Heart right ventricle (tissue), 16 donors: ENCODE results near the gene GLT6D1. TPM values are rescaled to one million over a fixed set of nuclear protein-coding genes. Genes with fewer than 3 reads are reported as not detected.

ENCODE experiments used
- ATAC-seq, 8 donors: fragments of 200-7000 bp; cut with Tn5 transposase; one replicate each; pipeline ENCODE4 v1.9.1; 2020; ENCODE audit warnings: mild to moderate bottlenecking in 8 of 8, moderate library complexity in 8 of 8, moderate number of reproducible peaks in 1 of 8
- DNase-seq, 2 donors: peaks; one replicate each; pipeline ENCODE4 v3.0.0-alpha.2; 2020
- H3K27ac ChIP-seq, 10 donors: fragments of 200-600 bp; sonication (generic) in 2 of 10; one replicate each; pipeline versions ENCODE4 v1.5.0 to v1.8.0; 2020 to 2022; ENCODE audit warnings: mild to moderate bottlenecking in 3 of 10
- H3K27me3 ChIP-seq, 7 donors: fragments of 200-600 bp; one replicate each; pipeline ENCODE4 v1.8.0; 2021 to 2022; ENCODE audit warnings: mild to moderate bottlenecking in 2 of 7
- H3K36me3 ChIP-seq, 9 donors: fragments of 200-600 bp; sonication (generic) in 1 of 9; one replicate each; pipeline versions ENCODE4 v1.5.0 to v1.8.0; 2020 to 2022; ENCODE audit warnings: mild to moderate bottlenecking in 2 of 9
- H3K4me1 ChIP-seq, 9 donors: fragments of 200-600 bp; sonication (generic) in 1 of 9; one replicate each; pipeline versions ENCODE4 v1.5.0 to v1.8.0; 2020 to 2022; ENCODE audit warnings: mild to moderate bottlenecking in 4 of 9
- H3K4me3 ChIP-seq, 10 donors: fragments of 200-600 bp; sonication (generic) in 2 of 10; one replicate each; pipeline versions ENCODE4 v1.5.0 to v1.8.0; 2020 to 2022; ENCODE audit warnings: mild to moderate bottlenecking in 7 of 10, moderate library complexity in 2 of 10
- H3K9me3 ChIP-seq, 11 donors: fragments of 200-600 bp in 10 of 11; sonication (generic) in 2 of 11; one replicate each; pipeline versions ENCODE4 v1.5.0 to v1.8.0; 2013 to 2022; ENCODE audit warnings: mild to moderate bottlenecking in 2 of 11, control low read depth in 1 of 11, moderate library complexity in 1 of 11
- WGBS, 2 donors: extraction: QIAGEN DNeasy Blood & Tissue Kit; methylation state at CpG; one replicate each; pipeline ENCODE4 v1.1.7; 2013; ENCODE audit warnings: inconsistent platforms in 1 of 2; 5-methylcytosine and 5-hydroxymethylcytosine counted together
- intact Hi-C, 10 donors: fragments of 100-400 bp; cut with DNase I; formaldehyde crosslinking; loops; one replicate each; pipeline versions ENCODE4 v1.11.1 to v1.14.2; 2022
- polyA plus RNA-seq, 2 donors: library from polyadenylated mRNA; stranded (reverse); fragments of 200-250 nt; gene quantifications; one replicate each; pipeline ENCODE4 v1.2.3, GENCODE V29; 2013
- total RNA-seq, 10 donors: library from RNA; stranded (reverse); fragmentation: NEBNext Ultra II Directional in 3 of 10; extraction: Animal tissue kit (Norgen Biotek cat#: 25700) in 3 of 10; gene quantifications; one replicate each; pipeline versions ENCODE4 v1.2.1 to v1.2.4, GENCODE V29; 2021 to 2023
- TF ChIP-seq, protein P1 (sequence below), 9 donors: fragments of 200-600 bp; sonication (generic) in 2 of 9; IDR thresholded peaks; one replicate each; pipeline versions ENCODE4 v1.5.0 to v1.8.0; 2021 to 2022; ENCODE audit warnings: antibody characterized with exemption in 9 of 9, mild to moderate bottlenecking in 5 of 9, moderate library complexity in 1 of 9
- donor health status: Arrhythmogenic right ventricular cardiomyopathy.
- donor health status: ischemic (EF 13 %, LVEDD 7.1; RV severe dilation, severe dysfunction).
- donor health status: healthy with polysubstance abuse.
- donor health status: DM: no; HTN: yes; CAD: no.
- donor health status: DM: no; HTN: no; CAD: no.
- donor health status: ischemic (EF 25% LVEDD 6.9; RV normal size, moderate dysfunction).
- donor health status: ischemic (EF 25% LVEDD 5.7; RV mildly dilated, moderate dysfunction).
- donor health status: healthy.
- donor health status: DM: yes; HTN: yes; CAD: no.
- donor health status: Ischemic cardiomyopathy.
- donor health status: ischemic (EF 35%, LVEDD 5.7; RV mildly dilated, moderate dysfunction).
- donor health status: nonischemic (EF 11% LVEDD 7.7; RV severe dilation, severe dysfunction).
- donor health status: DM: yes; HTN: yes; CAD: no.
- donor health status: PGD.
- donor health status: ischemic (EF 29% LVEDD 5.4; RV normal size, mild dysfunction).
- donor health status: nonischemic (EF 23%, LVEDD 6.1; RV moderate dilation, normal function).

The GLT6D1 gene
- total and polyA plus RNA-seq, 12 donors: not detected

DNA sequence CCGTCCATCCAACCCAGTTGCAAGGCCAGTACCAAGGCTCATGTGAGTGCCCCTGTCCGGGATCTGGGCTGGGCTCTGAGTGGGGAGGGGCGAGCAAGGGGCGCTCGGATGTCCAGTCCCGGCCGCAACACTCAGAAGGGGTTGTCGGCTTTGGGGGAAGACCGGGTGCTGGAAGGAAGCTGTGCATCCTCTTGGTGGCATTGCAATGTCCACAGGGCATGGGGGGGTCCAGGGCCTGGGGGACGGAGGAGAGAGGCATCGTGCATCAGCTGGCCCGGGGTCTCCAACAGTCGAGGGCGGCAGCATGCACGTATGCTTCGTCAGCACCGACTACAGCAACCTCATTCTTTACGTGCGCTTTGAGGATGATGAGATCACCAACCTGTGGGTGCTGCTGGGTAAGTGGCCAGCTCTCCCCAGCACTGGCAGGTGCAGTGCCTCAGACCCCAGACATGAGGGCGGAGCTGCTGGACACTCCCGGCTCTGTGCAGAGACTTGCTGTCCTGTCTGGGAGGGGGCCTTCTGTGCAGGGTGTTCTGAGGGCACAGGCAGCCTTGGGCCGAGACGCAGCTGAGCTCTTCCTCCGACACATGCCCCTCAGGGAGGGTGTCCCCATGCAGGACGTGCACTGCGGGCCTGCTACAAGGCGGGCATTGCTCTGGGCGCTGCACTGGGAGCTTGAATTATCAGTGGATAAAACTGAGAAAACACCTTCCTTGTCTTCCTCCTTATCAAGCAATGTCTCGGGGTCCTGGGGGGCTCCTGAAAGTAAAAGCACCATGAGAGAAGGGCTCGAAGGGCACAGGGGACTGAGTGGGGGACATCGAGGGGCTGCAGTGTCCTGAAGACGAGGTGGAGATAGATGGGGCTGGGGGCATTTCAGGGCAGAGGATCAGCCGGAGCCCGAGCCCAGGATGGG, 22.5 kb downstream of the GLT6D1 start:
- Histone ChIP-seq H3K4me3 (no peak overlapping the region), H3K4me1 (no peaks in the 10 kb centered on the region), H3K27me3 (peaks cover 0 to 70% (median 49%) of the 10 kb centered on the region in 7 donors), H3K27ac (no peak overlapping the region), H3K9me3 (no peaks in the 10 kb centered on the region), H3K36me3 (no peaks in the 10 kb centered on the region)
- 69 to 73% methylated on average over 34 of the region's 34 CpGs for WGBS, 2 donors
- TF ChIP-seq, protein P1, sequence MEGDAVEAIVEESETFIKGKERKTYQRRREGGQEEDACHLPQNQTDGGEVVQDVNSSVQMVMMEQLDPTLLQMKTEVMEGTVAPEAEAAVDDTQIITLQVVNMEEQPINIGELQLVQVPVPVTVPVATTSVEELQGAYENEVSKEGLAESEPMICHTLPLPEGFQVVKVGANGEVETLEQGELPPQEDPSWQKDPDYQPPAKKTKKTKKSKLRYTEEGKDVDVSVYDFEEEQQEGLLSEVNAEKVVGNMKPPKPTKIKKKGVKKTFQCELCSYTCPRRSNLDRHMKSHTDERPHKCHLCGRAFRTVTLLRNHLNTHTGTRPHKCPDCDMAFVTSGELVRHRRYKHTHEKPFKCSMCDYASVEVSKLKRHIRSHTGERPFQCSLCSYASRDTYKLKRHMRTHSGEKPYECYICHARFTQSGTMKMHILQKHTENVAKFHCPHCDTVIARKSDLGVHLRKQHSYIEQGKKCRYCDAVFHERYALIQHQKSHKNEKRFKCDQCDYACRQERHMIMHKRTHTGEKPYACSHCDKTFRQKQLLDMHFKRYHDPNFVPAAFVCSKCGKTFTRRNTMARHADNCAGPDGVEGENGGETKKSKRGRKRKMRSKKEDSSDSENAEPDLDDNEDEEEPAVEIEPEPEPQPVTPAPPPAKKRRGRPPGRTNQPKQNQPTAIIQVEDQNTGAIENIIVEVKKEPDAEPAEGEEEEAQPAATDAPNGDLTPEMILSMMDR (IDR thresholded peaks at IDR 0.05): no peak
- no peak for DNase-seq
- intact Hi-C loops: loop anchor here in 1 of 10 donors (10.0 kb wide), 1 partner anchor 158 kb away; no protein-coding TSS in a partner anchor
- ATAC-seq: peak in 2 of 8 donors; percentile 6 to 27

DNA sequence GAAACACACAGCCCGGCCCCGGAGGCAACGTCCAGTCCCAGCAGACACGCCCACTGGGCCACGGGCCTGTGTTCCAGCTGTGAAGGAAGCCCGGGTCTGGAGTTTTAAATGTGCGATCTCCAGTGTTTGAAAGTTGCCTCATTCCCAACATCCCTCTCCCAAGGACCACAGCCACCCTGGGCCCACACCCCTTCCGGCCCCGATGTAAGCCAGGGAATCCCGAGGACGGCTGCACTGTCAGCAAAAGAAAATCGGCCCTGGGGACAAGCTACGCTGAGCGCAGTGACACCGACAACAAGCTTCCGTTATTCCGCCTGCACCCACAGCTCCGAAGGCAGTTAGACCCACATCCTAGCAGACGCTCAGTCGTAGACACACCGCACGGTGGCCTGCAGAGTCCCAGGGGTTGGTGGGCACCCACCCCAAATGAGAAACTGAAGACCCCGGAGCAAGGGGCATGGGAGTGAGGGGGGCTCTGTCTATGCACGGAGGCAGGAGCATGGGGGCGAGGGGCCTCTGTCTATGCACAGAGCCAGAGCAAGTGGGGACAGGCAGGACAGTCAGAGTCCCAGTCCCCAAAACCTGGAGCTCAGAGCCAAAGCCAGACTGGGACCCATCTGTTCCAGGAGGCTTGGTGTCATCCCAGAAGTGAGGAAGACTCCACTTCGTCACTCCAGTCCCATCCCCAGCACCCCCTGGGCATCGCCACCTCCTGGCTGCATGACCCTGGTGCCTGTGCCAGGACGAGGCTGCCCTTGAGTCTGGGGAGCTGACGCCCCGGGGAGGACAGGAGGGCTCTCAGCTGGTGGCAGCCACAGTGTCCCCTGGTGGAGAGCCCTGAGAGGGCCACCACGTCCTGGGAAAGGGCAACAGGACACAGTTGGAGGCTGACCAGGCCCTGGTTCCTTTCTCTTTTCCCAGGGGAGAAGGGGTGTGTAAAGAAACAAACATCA, 23.4 kb downstream of the GLT6D1 start:
- Histone ChIP-seq H3K27me3 (peaks cover 0 to 76% (median 50%) of the 10 kb centered on the region in 7 donors), H3K4me3 (no peak overlapping the region), H3K36me3 (no peaks in the 10 kb centered on the region), H3K27ac (no peak overlapping the region), H3K9me3 (no peaks in the 10 kb centered on the region), H3K4me1 (no peaks in the 10 kb centered on the region)
- DNase-seq (no peak), ATAC-seq (no peak)
- TF ChIP-seq, protein P1 (IDR thresholded peaks at IDR 0.05): peak in 1 of 9 donors; percentile 9
- intact Hi-C loops: loop anchor here in 1 of 10 donors (10.0 kb wide), 1 partner anchor 159 kb away; no protein-coding TSS in a partner anchor
- 54 to 62% methylated on average over 31 of the region's 31 CpGs for WGBS, 2 donors

DNA sequence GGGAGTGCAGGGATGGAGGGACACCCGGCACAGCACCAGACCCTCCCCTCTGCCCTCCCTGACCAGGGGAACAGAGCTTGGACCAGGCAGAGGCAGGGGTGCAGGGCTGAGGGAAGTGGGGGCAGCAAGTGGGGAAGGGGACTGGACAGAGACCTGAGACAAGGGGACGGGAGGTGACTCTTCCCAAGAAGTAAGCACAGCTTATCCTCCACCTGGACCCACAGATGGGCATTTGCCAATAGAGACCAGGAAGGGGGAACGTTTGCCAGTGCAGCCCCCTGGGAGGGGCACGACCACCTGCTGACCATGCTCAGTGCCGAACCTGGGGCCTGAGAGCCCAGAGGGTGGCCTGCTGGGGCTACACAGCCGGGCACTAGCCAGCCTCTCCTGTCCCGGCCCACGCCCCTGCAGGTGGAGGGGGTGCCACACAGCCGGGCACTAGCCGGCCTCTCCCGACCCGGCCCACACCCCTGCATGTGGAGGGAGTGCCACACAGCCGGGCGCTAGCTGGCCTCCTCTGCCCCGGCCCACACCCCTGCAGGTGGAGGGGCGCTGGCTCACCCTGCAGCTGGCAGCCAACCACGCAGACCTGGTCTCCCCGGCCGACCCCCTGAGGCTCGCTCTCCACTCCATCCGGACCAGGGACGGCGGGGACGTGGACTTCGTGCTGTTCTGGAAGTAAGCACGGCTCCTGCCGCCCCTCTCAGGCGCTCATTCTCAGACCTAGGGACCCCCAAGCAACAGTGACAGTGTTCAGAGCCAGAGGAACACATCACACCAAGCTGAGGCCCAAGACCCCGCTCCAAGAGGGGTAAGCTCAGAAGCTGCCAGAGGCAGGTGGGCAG, 24.3 kb downstream of the GLT6D1 start:
- no peaks in the 10 kb centered on the region for H3K4me1 ChIP-seq
- no peak for DNase-seq
- H3K9me3 ChIP-seq: no peaks in the 10 kb centered on the region
- peaks cover 0 to 81% (median 47%) of the 10 kb centered on the region in 7 donors for H3K27me3 ChIP-seq
- no peak overlapping the region for H3K4me3 ChIP-seq
- TF ChIP-seq, protein P1 (IDR thresholded peaks at IDR 0.05): no peak
- 75 to 78% methylated on average over 29 of the region's 29 CpGs for WGBS, 2 donors
- no peak for ATAC-seq
- no peaks in the 10 kb centered on the region for H3K36me3 ChIP-seq
- intact Hi-C loops: loop anchor here in 1 of 10 donors (10.0 kb wide), 1 partner anchor 160 kb away; no protein-coding TSS in a partner anchor
- H3K27ac ChIP-seq: no peak overlapping the region
